Fibroblast of peridontal ligament (primary cell): ENCODE data around the gene AP3S2.
"Not testable (repeated sequence)": the region's sequence is repeated elsewhere in the genome, so short reads cannot be mapped to it uniquely, and the experiment has no call there.

Experiments used
- DNase-seq: peaks from one replicate; pipeline ENCODE4 v3.0.0-alpha.2; 2010; ENCODE audit errors: extremely low read depth

Gene AP3S2

DNA sequence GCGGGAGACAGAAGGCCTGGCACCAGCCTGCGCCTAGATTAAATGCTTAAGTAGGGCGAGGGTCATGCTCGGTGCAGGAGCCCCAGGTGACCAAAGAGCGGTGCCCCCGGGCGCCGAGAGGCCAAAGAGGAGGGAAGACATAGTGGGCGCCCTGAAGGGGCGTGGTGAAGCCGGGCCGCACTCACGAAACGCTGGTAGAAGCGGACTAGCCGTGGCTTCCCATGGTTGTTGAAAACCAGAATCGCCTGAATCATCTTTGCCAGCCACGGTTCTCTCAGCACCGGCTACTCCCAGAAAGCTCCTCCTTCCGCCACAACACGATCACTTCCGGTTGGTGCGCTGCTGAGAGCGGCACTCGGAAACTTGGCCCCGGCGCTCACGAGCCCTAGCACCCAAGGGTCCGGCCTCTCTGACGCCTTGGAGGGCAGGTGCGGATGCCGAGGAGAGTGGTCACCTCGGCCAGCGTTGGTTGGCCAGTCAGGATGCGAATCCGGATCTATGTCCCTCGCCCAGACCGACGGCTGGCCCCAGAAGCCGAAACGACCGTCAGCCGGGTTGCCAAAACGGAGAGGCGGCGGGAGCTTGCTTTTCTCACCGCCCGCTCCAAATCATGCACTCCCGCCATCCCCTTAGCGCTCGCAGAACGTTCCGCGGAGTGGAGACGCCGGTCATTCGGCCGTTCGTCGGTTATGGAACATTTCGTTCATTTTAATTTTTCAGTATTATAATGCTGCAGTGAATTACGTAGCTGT lies at the start of gene AP3S2:
TSS of gene AP3S2 (minus strand) at position 299 of the 752 bp plus-strand sequence. CDS start at position 254, 45 bp downstream.
- peak; percentile 94 for DNase-seq

DNA sequence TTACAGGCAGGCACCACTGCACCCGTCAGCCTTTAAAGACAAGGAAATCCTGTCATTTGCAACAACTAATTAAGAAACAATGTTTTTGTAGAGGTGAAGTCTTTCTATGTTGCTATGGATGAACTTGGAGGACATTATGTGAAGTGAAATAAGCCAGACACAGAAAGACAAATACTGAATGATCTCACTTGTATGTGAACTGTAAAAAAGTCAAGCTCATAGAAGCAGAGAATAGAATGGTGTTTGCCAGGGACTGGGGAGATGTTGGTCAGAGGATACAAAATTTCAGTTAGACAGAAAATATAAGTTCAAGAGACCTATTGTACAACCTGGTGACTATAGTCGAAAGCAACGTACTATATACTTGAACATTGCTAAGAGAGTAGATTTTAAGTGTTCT lies 46.1 kb upstream of the AP3S2 start:
- DNase-seq: no peak

DNA sequence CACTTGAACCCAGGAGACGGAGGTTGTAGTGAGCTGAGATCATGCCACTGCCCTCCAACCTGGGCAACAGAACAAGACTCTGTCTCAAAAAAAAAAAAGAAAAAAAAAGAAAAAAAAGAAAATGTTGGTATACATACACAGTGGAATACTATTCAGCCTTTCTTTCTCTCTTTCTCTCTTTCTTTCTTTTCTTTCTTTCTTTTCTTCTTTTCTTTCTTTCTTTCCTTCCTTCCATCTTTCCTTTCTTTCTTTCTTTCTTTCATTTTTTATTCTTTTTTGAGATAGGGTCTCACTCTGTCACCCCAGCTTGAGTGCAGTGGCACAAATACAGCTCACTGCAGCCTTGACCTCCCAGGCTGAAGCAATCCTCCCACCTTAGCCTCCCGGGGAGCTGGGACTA lies 45.6 kb upstream of the AP3S2 start:
- DNase-seq: not testable (repeated sequence)

DNA sequence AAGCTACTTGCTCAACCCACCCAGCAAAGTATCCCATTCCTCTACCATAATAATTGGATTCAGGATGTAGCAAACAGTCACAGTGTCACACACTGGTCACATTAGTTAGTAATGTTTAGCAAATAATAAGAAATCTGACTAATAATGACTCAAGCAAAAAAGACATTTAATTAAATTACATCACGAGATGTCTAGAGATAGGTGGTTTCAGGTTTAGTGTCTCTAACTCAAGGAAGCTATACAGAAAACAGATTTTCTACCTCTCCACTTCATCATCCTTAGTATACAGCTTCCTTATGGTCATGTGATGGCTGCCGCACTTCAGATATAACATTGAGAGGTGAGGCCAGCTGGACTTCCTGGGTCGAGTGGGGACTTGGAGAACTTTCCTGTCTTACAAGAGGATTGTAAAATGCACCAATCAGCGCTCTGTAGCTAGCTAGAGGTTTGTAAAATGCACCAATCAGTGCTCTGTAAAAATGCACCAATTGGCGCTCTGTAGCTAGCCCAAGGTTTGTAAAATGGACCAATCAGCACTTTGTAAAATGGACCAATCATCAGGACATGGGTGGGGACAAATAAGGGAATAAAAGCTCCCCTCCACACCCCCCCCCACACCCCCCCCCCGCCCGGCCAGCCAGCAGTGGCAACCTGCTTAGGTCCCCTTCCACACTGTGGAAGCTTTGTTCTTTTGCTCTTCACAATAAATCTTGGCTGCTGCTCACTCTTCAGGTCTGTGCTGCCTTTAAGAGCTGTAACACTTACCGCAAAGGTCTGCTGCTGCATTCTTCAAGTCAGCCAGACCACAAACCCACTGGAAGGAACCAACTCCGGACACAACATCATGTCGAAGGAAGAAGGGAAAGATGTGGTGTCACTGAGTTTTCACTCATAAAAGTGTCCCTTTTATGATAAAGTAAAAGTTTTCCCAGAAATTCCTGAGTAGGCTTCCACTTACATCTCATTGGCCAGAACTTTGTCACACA lies 43.9 kb upstream of the AP3S2 start:
- DNase-seq: no peak

DNA sequence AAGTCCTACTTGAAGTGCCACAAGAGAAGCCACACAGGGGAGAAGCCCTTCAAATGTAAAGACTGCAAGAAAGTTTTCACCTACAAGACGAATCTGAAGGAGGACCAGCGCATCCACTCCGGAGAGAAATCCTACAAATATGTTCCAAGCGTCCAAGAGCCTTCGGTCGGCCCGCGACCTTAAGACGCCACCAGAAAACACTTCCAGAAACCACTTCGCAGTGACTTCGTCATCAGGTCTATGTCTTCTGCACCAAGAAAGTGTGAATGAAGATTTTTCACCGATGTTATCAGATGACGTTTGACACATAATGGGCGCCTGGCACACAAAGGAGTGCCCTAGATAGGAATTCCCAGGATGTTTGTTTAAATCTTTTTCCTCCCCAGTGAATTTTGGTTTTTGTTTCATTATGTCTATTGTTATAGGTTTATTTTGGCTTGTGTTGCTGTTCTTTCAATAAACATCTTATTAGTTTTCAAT lies 43.0 kb upstream of the AP3S2 start:
- no peak for DNase-seq

- no peak for DNase-seq
Measured at GRCh38 chr15:89936051-89936785, 42.4 kb upstream of the AP3S2 start.

DNA sequence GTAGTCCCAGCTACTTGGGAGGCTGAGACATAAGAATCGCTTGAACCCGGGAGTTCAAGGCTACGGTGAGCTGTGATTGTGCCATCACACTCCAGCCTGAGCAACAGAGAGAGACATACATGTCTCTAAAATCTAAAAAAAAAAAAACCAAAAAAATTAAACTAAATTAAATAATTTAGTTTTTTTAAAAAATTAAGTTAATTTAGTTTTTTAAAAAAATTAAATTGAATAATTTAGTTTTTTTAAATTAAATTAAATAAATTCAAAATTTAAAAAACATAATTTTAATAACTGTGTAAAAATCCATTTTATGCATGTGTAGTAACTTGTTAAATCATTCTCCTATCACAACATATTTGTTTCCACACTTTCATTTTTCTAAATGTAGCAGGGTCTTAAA lies 39.1 kb upstream of the AP3S2 start:
- no peak for DNase-seq

DNA sequence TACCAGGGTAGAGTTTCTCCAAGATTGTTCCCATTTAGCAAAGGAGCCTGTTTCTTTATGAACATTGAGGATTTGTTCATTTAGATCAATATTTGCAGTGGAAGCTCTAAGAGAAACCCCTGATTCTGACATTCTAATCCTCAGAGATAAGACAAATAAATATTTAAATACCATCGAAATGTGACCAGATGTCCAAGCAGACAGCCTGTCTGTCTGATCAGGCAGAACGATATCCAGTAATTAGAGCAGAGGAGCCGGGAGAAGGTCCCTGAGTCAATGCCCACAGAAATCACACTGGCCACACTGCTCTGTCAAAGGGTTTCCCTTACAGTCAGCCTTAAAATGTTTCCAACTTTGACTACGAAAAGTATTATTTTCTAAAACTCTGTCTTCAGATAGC lies 34.6 kb upstream of the AP3S2 start:
- DNase-seq: no peak

GRCh38 chr15:89926158-89926557 lies 32.4 kb upstream of the AP3S2 start:
- peak; percentile 38 for DNase-seq

- no peak for DNase-seq
Measured at GRCh38 chr15:89917442-89918101, 23.8 kb upstream of the AP3S2 start.

DNA sequence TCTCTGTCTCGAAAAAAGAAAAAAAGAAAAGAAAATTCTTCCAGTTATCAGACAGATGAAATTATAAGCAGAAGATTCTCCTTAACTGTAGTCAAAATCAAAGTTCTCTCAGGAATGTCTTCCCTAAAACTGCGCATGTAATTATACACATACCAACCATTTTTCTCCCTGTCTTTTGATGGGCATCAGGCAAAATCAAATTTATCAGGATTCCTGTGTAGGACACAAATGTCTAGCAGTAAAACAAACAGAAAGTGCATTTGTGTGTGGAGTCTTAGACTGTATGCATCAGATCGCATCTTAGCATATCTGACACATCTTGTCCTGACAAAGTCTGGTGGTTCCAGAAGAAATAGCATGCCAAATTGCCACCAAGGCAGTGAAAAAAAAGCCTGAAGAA lies 22.9 kb upstream of the AP3S2 start:
- no peak for DNase-seq

DNA sequence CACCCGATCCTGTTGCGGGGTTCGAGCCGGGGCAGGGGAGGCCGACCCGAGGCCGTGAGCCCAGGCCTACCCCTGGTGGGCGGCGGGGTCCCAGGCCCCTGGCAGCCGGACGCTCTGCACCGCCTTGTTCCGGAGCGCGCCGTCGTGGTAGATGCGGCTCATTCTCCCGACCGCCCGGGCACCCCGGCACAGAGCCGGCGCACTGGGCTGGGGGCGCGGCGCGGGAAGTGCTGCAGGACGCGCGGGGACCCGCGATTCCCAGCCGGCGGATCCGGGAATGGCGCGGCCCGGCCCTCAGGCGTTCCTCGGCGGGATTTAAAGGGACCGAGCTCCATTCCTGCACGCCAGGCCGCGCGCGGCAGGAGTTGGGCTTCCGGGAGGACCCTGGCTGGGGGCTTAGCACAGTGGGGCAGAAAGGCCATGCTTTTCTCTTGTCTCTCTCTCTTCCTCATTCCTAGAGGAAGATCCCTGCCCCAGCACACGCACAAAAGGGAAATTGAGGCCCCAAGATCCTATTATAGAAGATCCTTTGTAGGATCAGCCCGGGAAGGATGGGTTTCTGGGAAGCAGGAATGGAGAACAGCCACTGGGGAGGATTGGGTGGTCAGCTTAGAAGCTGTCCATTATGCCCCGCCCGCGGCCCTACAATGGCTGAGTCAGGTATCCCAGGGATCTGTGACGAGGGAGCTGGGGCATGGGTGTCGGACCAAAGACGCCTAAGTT lies 19.0 kb upstream of the AP3S2 start, which contains the start of gene ARPIN:
TSS of gene ARPIN (minus strand) at position 279 of the 723 bp plus-strand sequence. CDS start at position 162, 117 bp downstream.
- DNase-seq: peak; percentile 38

- DNase-seq: peak; percentile 16
Measured at GRCh38 chr15:89912145-89912673, 18.4 kb upstream of the AP3S2 start.

GRCh38 chr15:89910891-89911626 lies 17.3 kb upstream of the AP3S2 start:
- DNase-seq: no peak

DNA sequence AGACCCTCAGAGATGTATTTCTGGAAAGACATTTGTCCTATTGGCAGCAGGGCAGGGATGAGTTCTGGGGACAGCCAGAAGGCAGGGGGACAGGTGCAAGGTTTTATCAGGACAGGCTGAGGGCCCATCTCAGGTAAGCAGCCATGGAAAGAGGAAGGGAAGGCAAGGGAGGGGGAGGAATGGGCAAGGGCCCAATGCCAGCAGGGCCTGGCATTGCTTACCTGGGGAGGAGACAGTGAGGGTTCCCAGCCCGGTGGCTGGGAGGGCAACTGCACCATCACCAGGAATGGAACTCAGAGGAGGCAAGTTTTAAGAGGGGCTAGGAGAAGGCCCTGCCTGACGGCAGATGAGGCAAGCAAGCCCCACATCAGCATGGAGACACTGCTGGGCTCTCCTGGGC lies 15.8 kb upstream of the AP3S2 start:
- no peak for DNase-seq

- DNase-seq: no peak
Measured at GRCh38 chr15:89908226-89908625, 14.4 kb upstream of the AP3S2 start.

DNA sequence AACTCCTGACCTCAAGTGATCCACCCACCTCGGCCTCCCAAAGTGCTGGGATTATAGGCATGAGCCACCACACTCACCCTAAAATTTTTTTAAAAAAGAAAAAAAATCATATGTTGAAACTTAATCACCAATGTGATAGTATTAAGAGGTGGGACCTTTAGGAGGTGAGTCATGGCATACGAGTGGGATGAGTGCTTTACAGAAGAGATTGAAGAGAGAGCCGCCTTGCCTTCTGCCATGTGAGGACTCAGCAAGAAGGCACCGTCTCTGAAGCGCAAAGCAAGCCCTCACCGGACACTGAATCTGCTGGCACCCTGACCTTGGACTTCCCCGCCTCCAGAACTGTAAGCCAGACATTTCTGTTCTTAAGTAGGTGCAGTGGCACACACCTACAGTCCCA lies 13.5 kb upstream of the AP3S2 start:
- DNase-seq: no peak

DNA sequence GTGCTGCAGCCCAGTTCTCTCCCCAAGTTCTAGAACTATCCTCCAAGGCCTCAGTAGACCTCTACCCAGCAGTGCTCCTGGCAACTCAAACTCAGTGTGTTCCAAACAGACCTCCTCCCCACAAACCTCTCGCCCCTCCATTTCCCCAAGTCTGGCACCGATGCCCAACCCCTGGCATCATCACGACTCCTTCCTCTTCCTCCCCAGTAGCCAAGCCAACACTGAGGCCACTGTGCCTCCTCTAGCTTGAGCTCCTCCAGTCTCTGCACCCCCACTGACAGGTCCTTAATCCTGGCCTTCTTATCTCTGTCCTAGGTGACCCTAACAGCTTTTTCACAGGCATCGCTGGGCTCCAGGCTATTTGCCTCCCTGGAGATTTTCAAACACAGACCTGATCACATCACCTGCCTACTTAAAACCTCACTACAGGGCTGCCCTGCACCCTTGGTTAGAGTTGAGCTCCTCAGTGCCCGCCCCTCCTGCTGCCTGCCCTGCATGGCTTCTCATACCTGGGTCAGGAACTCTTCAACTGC lies 12.1 kb upstream of the AP3S2 start:
- no peak for DNase-seq

- no peak for DNase-seq
Measured at GRCh38 chr15:89904519-89904918, 10.7 kb upstream of the AP3S2 start.

DNA sequence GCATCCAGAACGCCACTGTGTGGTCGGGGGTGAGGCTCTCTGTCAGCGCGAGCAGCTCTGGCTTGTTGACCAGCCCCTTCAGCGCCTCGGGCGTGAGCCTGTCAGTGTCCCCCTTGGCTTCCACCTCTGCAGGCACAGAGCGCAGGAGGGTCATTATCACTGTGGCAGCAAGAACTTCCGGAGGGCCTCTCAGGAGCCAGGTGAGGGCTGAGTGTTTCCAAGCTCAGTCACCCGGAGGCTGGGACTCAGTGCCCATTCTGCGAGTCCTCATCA lies 10.0 kb upstream of the AP3S2 start:
- no peak for DNase-seq
